Testis (tissue), 2 donors: ENCODE measurements around the gene NYAP2.

Source experiments
- CTCF ChIP-seq, 3 experiments: fragments of 450-650 bp in 2 of 3; fragments of 200-600 bp in 1 of 3; sonication (generic) in 1 of 3; IDR thresholded peaks; one replicate each; pipeline ENCODE4 v1.5.1; 2016 to 2019; ENCODE audit warnings: antibody characterized with exemption in 3 of 3, mild to moderate bottlenecking in 2 of 3, moderate library complexity in 1 of 3
- POLR2A ChIP-seq: fragments of 450-650 bp; IDR thresholded peaks from one replicate; pipeline ENCODE4 v1.6.1; 2017; ENCODE audit warnings: antibody characterized with exemption, mild to moderate bottlenecking, moderate library complexity

GRCh38 chr2:225693259-225693658, 293.7 kb downstream of the NYAP2 start:
- no peak for TF ChIP-seq CTCF (IDR thresholded peaks at IDR 0.05)
- no peak for TF ChIP-seq POLR2A
